H1 (cell line): Measurements from ENCODE around the gene CFAP97D1. TPM values are rescaled to one million over a fixed set of nuclear protein-coding genes. Genes with fewer than 3 reads are reported as not detected.
A peak's percentile ranks its signal among the peaks of the same experiment; 100 is the strongest.

Source experiments
- CTCF ChIA-PET: fragments of 300-600 bp; sonication (Branson Sonifier 250); formaldehyde crosslinking; loops from one replicate; lab custom pipeline; 2021; ENCODE audit not compliant: partially characterized antibody; lab: Charles Lee
- POLR2A ChIA-PET: fragments of 300-600 bp; sonication (Branson Sonifier 250); formaldehyde crosslinking; loops from one replicate; lab custom pipeline; 2021; ENCODE audit warnings: inconsistent platforms; ENCODE audit not compliant: partially characterized antibody; lab: Charles Lee
- DNase-seq, 2 experiments: peaks; one replicate each; pipeline versions ENCODE4 v3.0.0 to v3.0.0-alpha.2; 2010 to 2022; ENCODE audit warnings: low spot score in 2 of 2, low read depth in 1 of 2, mixed read lengths in 1 of 2
- FAIRE-seq: peaks from 2 replicates; lab custom pipeline; 2011; peaks lifted over from hg19 to GRCh38; lab: Jason Lieb, UNC
- H2AFZ ChIP-seq: 2 replicates; pipeline ENCODE4 v1.8.1; 2012; ENCODE audit warnings: low read length, inconsistent platforms
- H2AK5ac ChIP-seq: 2 replicates; pipeline ENCODE4 v1.6.1; 2013; ENCODE audit warnings: low read depth, low read length
- H2BK120ac ChIP-seq: replicated peaks from 2 replicates; pipeline ENCODE3; 2013; ENCODE audit warnings: low read depth, low read length, inconsistent platforms
- H2BK12ac ChIP-seq: 2 replicates; pipeline ENCODE4 v1.6.1; 2013; ENCODE audit warnings: low read depth, low read length
- H2BK15ac ChIP-seq: 2 replicates; pipeline ENCODE4 v1.6.1; 2013; ENCODE audit warnings: low read length
- H2BK20ac ChIP-seq: 2 replicates; pipeline ENCODE4 v1.6.1; 2013; ENCODE audit warnings: low read length
- H2BK5ac ChIP-seq: 2 replicates; pipeline ENCODE4 v1.6.1; 2013; ENCODE audit warnings: low read depth, low read length
- H3K14ac ChIP-seq: 2 replicates; pipeline ENCODE4 v1.6.1; 2013; ENCODE audit warnings: inconsistent platforms; ENCODE audit not compliant: insufficient read length
- H3K18ac ChIP-seq: 2 replicates; pipeline ENCODE4 v1.6.1; 2013; ENCODE audit warnings: low read length; ENCODE audit errors: extremely low read depth
- H3K23ac ChIP-seq: 2 replicates; pipeline ENCODE4 v1.6.1; 2013; ENCODE audit warnings: inconsistent platforms; ENCODE audit not compliant: insufficient read length
- H3K23me2 ChIP-seq: 2 replicates; pipeline ENCODE4 v1.6.1; 2013; ENCODE audit warnings: low read depth, low read length
- H3K27ac ChIP-seq: 2 replicates; pipeline ENCODE4 v1.6.1; 2011; ENCODE audit warnings: low read depth, low read length, inconsistent platforms
- H3K27me3 ChIP-seq, 4 experiments: replicated peaks in 1 of 4; 1 replicate in 1 of 4; 2 replicates in 3 of 4; pipeline versions ENCODE4 v1.6.1 to v1.8.1; 2011 to 2013; ENCODE audit warnings: low read length in 3 of 4, mild to moderate bottlenecking in 3 of 4, inconsistent platforms in 2 of 4, mixed read lengths in 2 of 4, moderate library complexity in 1 of 4; ENCODE audit not compliant: control insufficient read depth in 3 of 4, insufficient read depth in 3 of 4; ENCODE audit errors: extremely low read depth in 1 of 4
- H3K36me3 ChIP-seq, 4 experiments: 2 replicates each; pipeline versions ENCODE4 v1.6.1 to v1.8.1; 2011 to 2013; ENCODE audit warnings: mild to moderate bottlenecking in 4 of 4, low read length in 3 of 4, moderate library complexity in 2 of 4, control low read depth in 1 of 4, inconsistent platforms in 1 of 4; ENCODE audit not compliant: insufficient read depth in 4 of 4, control insufficient read depth in 2 of 4
- H3K4ac ChIP-seq: replicated peaks from 2 replicates; pipeline ENCODE3; 2013; ENCODE audit warnings: low read length, low read depth, mixed read lengths, inconsistent platforms; ENCODE audit not compliant: insufficient read length
- H3K4me1 ChIP-seq, 4 experiments: replicated peaks in 1 of 4; 1 replicate in 1 of 4; 2 replicates in 3 of 4; pipeline versions ENCODE4 v1.6.1 to v1.8.1; 2011 to 2013; ENCODE audit warnings: low read length in 3 of 4, inconsistent platforms in 2 of 4, mixed read lengths in 1 of 4; ENCODE audit not compliant: insufficient read depth in 4 of 4, control insufficient read depth in 3 of 4
- H3K4me2 ChIP-seq, 2 experiments: 2 replicates each; pipeline versions ENCODE4 v1.6.1 to v1.8.1; 2011 to 2013; ENCODE audit warnings: low read depth in 2 of 2, low read length in 2 of 2, control low read depth in 1 of 2, inconsistent platforms in 1 of 2, mild to moderate bottlenecking in 1 of 2; ENCODE audit not compliant: insufficient read depth in 1 of 2
- H3K4me3 ChIP-seq, 4 experiments: fragments of 200-600, 300-600 bp in 1 of 4; sonication (generic), shearing (Covaris generic), sonication (Bioruptor Twin) in 1 of 4; 2 replicates each; pipeline versions ENCODE4 v1.5.1 to v1.8.1; 2011 to 2016; ENCODE audit warnings: low read length in 4 of 4, low read depth in 3 of 4, control low read depth in 2 of 4, inconsistent platforms in 2 of 4, mild to moderate bottlenecking in 2 of 4, mixed read lengths in 1 of 4, moderate library complexity in 1 of 4; ENCODE audit not compliant: insufficient read depth in 2 of 4; ENCODE audit errors: extremely low read depth in 1 of 4
- H3K56ac ChIP-seq: replicated peaks from 2 replicates; pipeline ENCODE3; 2013; ENCODE audit warnings: low read depth, mild to moderate bottlenecking, mixed read lengths, low read length, inconsistent platforms; ENCODE audit not compliant: insufficient read length
- H3K79me1 ChIP-seq: 2 replicates; pipeline ENCODE4 v1.6.1; 2013; ENCODE audit warnings: low read depth, low read length, control low read depth
- H3K79me2 ChIP-seq, 2 experiments: 2 replicates each; pipeline versions ENCODE4 v1.6.1 to v1.8.1; 2012 to 2013; ENCODE audit warnings: low read length in 2 of 2, mild to moderate bottlenecking in 2 of 2, inconsistent platforms in 1 of 2; ENCODE audit not compliant: insufficient read depth in 2 of 2, control insufficient read depth in 1 of 2
- H3K9ac ChIP-seq, 4 experiments: replicated peaks in 1 of 4; 1 replicate in 1 of 4; 2 replicates in 3 of 4; pipeline versions ENCODE4 v1.6.1 to v1.8.1; 2011 to 2013; ENCODE audit warnings: low read depth in 3 of 4, low read length in 3 of 4, control low read depth in 2 of 4, mild to moderate bottlenecking in 2 of 4, moderate library complexity in 2 of 4, inconsistent platforms in 1 of 4; ENCODE audit errors: extremely low read depth in 1 of 4
- H3K9me3 ChIP-seq, 2 experiments: 2 replicates each; pipeline versions ENCODE4 v1.6.1 to v1.8.1; 2012 to 2013; ENCODE audit warnings: mild to moderate bottlenecking in 2 of 2, moderate library complexity in 2 of 2, control low read depth in 1 of 2, inconsistent platforms in 1 of 2, low read depth in 1 of 2, low read length in 1 of 2, mixed read lengths in 1 of 2; ENCODE audit not compliant: insufficient read depth in 2 of 2
- H4K20me1 ChIP-seq, 2 experiments: replicated peaks in 1 of 2; 2 replicates each; pipeline versions ENCODE3 to v1.8.1; 2011 to 2013; ENCODE audit warnings: inconsistent platforms in 2 of 2, low read length in 2 of 2, mild to moderate bottlenecking in 1 of 2; ENCODE audit not compliant: insufficient read depth in 2 of 2, control insufficient read depth in 1 of 2
- H4K5ac ChIP-seq: 2 replicates; pipeline ENCODE4 v1.6.1; 2013; ENCODE audit warnings: low read length, low read depth, mixed read lengths, inconsistent platforms; ENCODE audit not compliant: insufficient read length
- H4K8ac ChIP-seq: 2 replicates; pipeline ENCODE4 v1.8.0; 2013; ENCODE audit warnings: mild to moderate bottlenecking, moderate library complexity, low read length, inconsistent platforms; ENCODE audit not compliant: insufficient read depth; ENCODE audit errors: extremely low read depth
- H4K91ac ChIP-seq: replicated peaks from 2 replicates; pipeline ENCODE3; 2013; ENCODE audit warnings: low read length, mixed read lengths, inconsistent platforms; ENCODE audit not compliant: insufficient read length
- ASH2L ChIP-seq: fragments of 200-600, 300-600 bp; sonication (generic); IDR thresholded peaks from one replicate; pipeline ENCODE4 v1.7.1; 2017; ENCODE audit warnings: low read length
- BACH1 ChIP-seq: IDR thresholded peaks from 2 replicates; pipeline ENCODE4 v1.6.1; 2012; ENCODE audit warnings: low read length, improper control_type of control experiment
- CREB1 ChIP-seq: IDR thresholded peaks from 2 replicates; pipeline ENCODE4 v1.6.1; 2012; ENCODE audit warnings: inconsistent platforms
- EGR1 ChIP-seq: IDR thresholded peaks from 2 replicates; pipeline ENCODE4 v1.6.1; 2011; ENCODE audit warnings: low read depth, low read length, borderline replicate concordance
- HDAC6 ChIP-seq: IDR thresholded peaks from one replicate; pipeline ENCODE4 v1.7.1; 2012; ENCODE audit warnings: low read depth, mild to moderate bottlenecking, inconsistent platforms, low read length, moderate library complexity
- POU5F1 ChIP-seq: IDR thresholded peaks from 2 replicates; pipeline ENCODE4 v1.6.1; 2011; ENCODE audit warnings: low read depth, mild to moderate bottlenecking, low read length, moderate library complexity
- RBBP5 ChIP-seq: IDR thresholded peaks from 2 replicates; pipeline ENCODE4 v1.7.1; 2012; ENCODE audit warnings: low read depth, mild to moderate bottlenecking, inconsistent platforms, low read length, moderate library complexity, borderline replicate concordance
- RNF2 ChIP-seq: fragments of 200-900, 300-1000 bp; sonication (generic); IDR thresholded peaks from 2 replicates; pipeline ENCODE4 v1.7.1; 2016; ENCODE audit warnings: borderline replicate concordance, low read depth, mild to moderate bottlenecking, antibody characterized with exemption, low read length; ENCODE audit not compliant: poor library complexity, severe bottlenecking; ENCODE audit errors: missing control alignments
- SIRT6 ChIP-seq: IDR thresholded peaks from one replicate; pipeline ENCODE4 v1.7.1; 2012; ENCODE audit warnings: low read length, inconsistent platforms
- TAF7 ChIP-seq: optimal IDR thresholded peaks from 2 replicates; pipeline ENCODE3; 2011; ENCODE audit warnings: low read depth, mild to moderate bottlenecking, inconsistent platforms, low read length, moderate library complexity, borderline replicate concordance
- TEAD4 ChIP-seq: IDR thresholded peaks from 2 replicates; pipeline ENCODE4 v1.6.1; 2012; ENCODE audit warnings: low read depth, low read length, inconsistent platforms, mixed read lengths
- YY1 ChIP-seq: IDR thresholded peaks from 2 replicates; pipeline ENCODE4 v1.6.1; 2011; ENCODE audit warnings: low read depth, mild to moderate bottlenecking, low read length
- ZNF274 ChIP-seq: IDR thresholded peaks from 2 replicates; pipeline ENCODE4 v1.7.0; 2012; ENCODE audit warnings: low read length, borderline replicate concordance; ENCODE audit errors: extremely low read depth
- WGBS, 2 experiments: shearing (Covaris generic) in 1 of 2; methylation state at CpG; one replicate each; pipeline versions ENCODE4 v1.1.6 to v1.1.7; 2013 to 2015; ENCODE audit warnings: low lambda C conversion rate in 2 of 2, mixed read lengths in 2 of 2, inconsistent platforms in 1 of 2, low coverage in 1 of 2, missing lambda C conversion rate in 1 of 2; ENCODE audit not compliant: insufficient replicate concordance in 2 of 2, insufficient coverage in 1 of 2, insufficient read length in 1 of 2; ENCODE audit errors: extremely low coverage in 1 of 2, missing lambda C conversion rate in 1 of 2; 5-methylcytosine and 5-hydroxymethylcytosine counted together
- polyA plus RNA-seq, 7 experiments: library from polyadenylated mRNA; depleted of rRNA in 3 of 7; stranded (reverse) in 5 of 7; unstranded in 2 of 7; fragments of >200 nt in 5 of 7; fragments of 200-250 nt in 2 of 7; gene quantifications; 1 replicate in 5 of 7; 2 replicates in 1 of 7; 4 replicates in 1 of 7; pipeline versions ENCODE4 v1.2.1 to v1.2.3, GENCODE V29; 2011 to 2013; ENCODE audit warnings: missing spikeins in 2 of 7, mixed read lengths in 2 of 7
- total RNA-seq: library from RNA; stranded (reverse); fragmentation: NEBNext Ultra II Directional; extraction: Animal tissue kit (Norgen Biotek cat#: 25700); gene quantifications from 2 replicates; pipeline ENCODE4 v1.2.1, GENCODE V29; 2021

The CFAP97D1 gene
- total and polyA plus RNA-seq, 2 of the 8 experiments (the other 6 are each of a cell fraction or from before 2014, with no cell fraction given): 0.02 to 0.07 TPM

GRCh38 chr17:43757171-43757660 lies 23.0 kb upstream of the CFAP97D1 start:
- H3K4ac ChIP-seq: no peak overlapping the region
- 86% methylated on average over 8 of the region's 8 CpGs; no CpG with 5 or more reads in 1 of the 2 experiments for WGBS, 2 experiments
- H2BK5ac ChIP-seq: no peak overlapping the region
- no peaks in the 10 kb centered on the region for H3K36me3 ChIP-seq
- no peak overlapping the region for H3K56ac ChIP-seq
- H4K20me1 ChIP-seq: no peaks in the 10 kb centered on the region
- H4K91ac ChIP-seq: no peak overlapping the region
- H2BK120ac ChIP-seq: no peak overlapping the region
- FAIRE-seq (no peak), DNase-seq (no peak)
- 0 out of 2 replicates have a peak overlapping the region, but pooled peaks have one; percentile 17 for H2BK12ac ChIP-seq
- no peak overlapping the region for H3K9ac ChIP-seq
- ChIA-PET CTCF (interaction anchor here (1.0 to 22.9 kb wide), 10 partner anchors 9 to 181 kb away, joined by 3 to 969 read pairs (median 24); no protein-coding TSS in a partner anchor), POLR2A (interaction anchor here (1.1 to 2.2 kb wide), 2 partner anchors 55 to 230 kb away, joined by 4 to 7 read pairs; no protein-coding TSS in a partner anchor)
- H3K9me3 ChIP-seq: no peaks in the 10 kb centered on the region
- no peak overlapping the region for H3K4me3 ChIP-seq
- no peak overlapping the region for H4K8ac ChIP-seq
- no peak overlapping the region for H2BK15ac ChIP-seq
- H3K27ac ChIP-seq: no peak overlapping the region
- H3K23ac ChIP-seq: no peak overlapping the region
- peaks cover 4 to 25% (median 8%) of the 10 kb centered on the region in 4 experiments; a peak in 6 of 7 replicates for H3K4me1 ChIP-seq
- no peak overlapping the region for H3K4me2 ChIP-seq
- H3K79me1 ChIP-seq: no peaks in the 10 kb centered on the region
- no peak overlapping the region for H2AFZ ChIP-seq
- H2AK5ac ChIP-seq: no peak overlapping the region
- no peak overlapping the region for H3K18ac ChIP-seq
- H3K27me3 ChIP-seq: peaks cover 0 to 30% (median 22%) of the 10 kb centered on the region in 4 experiments; a peak in 6 of 7 replicates
- no peak overlapping the region for H4K5ac ChIP-seq
- no peaks in the 10 kb centered on the region for H3K79me2 ChIP-seq
- H2BK20ac ChIP-seq: no peak overlapping the region
- no peak overlapping the region for H3K14ac ChIP-seq
- peaks cover 3% of the 10 kb centered on the region; the same call in 1 of the 2 replicates for H3K23me2 ChIP-seq
- TF ChIP-seq YY1 (no peak), TAF7 (no peak), ASH2L (no peak), TEAD4 (no peak), BACH1 (no peak), HDAC6 (no peak), POU5F1 (no peak), ZNF274 (no peak), EGR1 (no peak), RNF2 (no peak), SIRT6 (no peak), RBBP5 (no peak), CREB1 (no peak)
